Measurements from ENCODE around the gene NFKBIE.

- TF ChIP-seq TAF1 (IDR thresholded peaks at IDR 0.05; ENCODE audit: low read depth) (no peak), YY1 (IDR thresholded peaks at IDR 0.05; ENCODE audit: low read depth) (no peak), RAD21 (IDR thresholded peaks at IDR 0.05; ENCODE audit: low read depth) (no peak), EP300 (IDR thresholded peaks at IDR 0.05; ENCODE audit: borderline replicate concordance) (no peak), CREB1 (IDR thresholded peaks at IDR 0.05; ENCODE audit: low read depth) (no peak)
- TF ChIP-seq, protein P1, sequence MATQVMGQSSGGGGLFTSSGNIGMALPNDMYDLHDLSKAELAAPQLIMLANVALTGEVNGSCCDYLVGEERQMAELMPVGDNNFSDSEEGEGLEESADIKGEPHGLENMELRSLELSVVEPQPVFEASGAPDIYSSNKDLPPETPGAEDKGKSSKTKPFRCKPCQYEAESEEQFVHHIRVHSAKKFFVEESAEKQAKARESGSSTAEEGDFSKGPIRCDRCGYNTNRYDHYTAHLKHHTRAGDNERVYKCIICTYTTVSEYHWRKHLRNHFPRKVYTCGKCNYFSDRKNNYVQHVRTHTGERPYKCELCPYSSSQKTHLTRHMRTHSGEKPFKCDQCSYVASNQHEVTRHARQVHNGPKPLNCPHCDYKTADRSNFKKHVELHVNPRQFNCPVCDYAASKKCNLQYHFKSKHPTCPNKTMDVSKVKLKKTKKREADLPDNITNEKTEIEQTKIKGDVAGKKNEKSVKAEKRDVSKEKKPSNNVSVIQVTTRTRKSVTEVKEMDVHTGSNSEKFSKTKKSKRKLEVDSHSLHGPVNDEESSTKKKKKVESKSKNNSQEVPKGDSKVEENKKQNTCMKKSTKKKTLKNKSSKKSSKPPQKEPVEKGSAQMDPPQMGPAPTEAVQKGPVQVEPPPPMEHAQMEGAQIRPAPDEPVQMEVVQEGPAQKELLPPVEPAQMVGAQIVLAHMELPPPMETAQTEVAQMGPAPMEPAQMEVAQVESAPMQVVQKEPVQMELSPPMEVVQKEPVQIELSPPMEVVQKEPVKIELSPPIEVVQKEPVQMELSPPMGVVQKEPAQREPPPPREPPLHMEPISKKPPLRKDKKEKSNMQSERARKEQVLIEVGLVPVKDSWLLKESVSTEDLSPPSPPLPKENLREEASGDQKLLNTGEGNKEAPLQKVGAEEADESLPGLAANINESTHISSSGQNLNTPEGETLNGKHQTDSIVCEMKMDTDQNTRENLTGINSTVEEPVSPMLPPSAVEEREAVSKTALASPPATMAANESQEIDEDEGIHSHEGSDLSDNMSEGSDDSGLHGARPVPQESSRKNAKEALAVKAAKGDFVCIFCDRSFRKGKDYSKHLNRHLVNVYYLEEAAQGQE (IDR thresholded peaks at IDR 0.05; ENCODE audit: low read depth): no peak
Measured at GRCh38 chr6:44232676-44233566, 32.4 kb downstream of the NFKBIE start.

Data from Ishikawa (cell line).